Esophagus muscularis mucosa (tissue), 4 donors: ENCODE results near the gene MED29. TPM values are rescaled to one million over a fixed set of nuclear protein-coding genes. Genes with fewer than 3 reads are reported as not detected.
A peak's percentile ranks its signal among the peaks of the same experiment; 100 is the strongest.

Experiments used
- DNase-seq: peaks from one replicate; pipeline ENCODE4 v3.0.0-alpha.2; 2017; ENCODE audit errors: extremely low spot score
- H3K27ac ChIP-seq, 4 donors: fragments of 200-600 bp; sonication (generic); replicated peaks in 1 of 4; 1 replicate in 3 of 4; 2 replicates in 1 of 4; pipeline ENCODE4 v1.5.1; 2016 to 2019; ENCODE audit warnings: mild to moderate bottlenecking in 1 of 4
- H3K27me3 ChIP-seq, 4 donors: fragments of 200-600 bp; sonication (generic); one replicate each; pipeline versions ENCODE4 v1.5.1 to v1.6.0; 2016 to 2019
- H3K36me3 ChIP-seq, 4 donors: fragments of 200-600 bp; sonication (generic); one replicate each; pipeline ENCODE4 v1.5.1; 2016 to 2019
- H3K4me1 ChIP-seq, 4 donors: fragments of 200-600 bp; sonication (generic); one replicate each; pipeline ENCODE4 v1.5.1; 2016 to 2019
- H3K4me3 ChIP-seq, 4 donors: fragments of 200-600 bp; sonication (generic); 1 replicate in 2 of 4; 2 replicates in 2 of 4; pipeline ENCODE4 v1.5.1; 2016 to 2019; ENCODE audit warnings: mild to moderate bottlenecking in 4 of 4, moderate library complexity in 1 of 4
- H3K9me3 ChIP-seq, 4 donors: fragments of 200-600 bp; sonication (generic); 1 replicate in 3 of 4; 2 replicates in 1 of 4; pipeline ENCODE4 v1.5.1; 2016 to 2019
- CTCF ChIP-seq, 3 experiments: fragments of 200-600 bp in 2 of 3; fragments of 450-650 bp in 1 of 3; sonication (generic) in 2 of 3; IDR thresholded peaks; one replicate each; pipeline ENCODE4 v1.5.1; 2017 to 2019; ENCODE audit warnings: antibody characterized with exemption in 3 of 3, mild to moderate bottlenecking in 2 of 3, moderate library complexity in 1 of 3
- EP300 ChIP-seq: sonication (generic); formaldehyde crosslinking; IDR thresholded peaks from one replicate; pipeline ENCODE4 v1.6.1; 2017; ENCODE audit warnings: antibody characterized with exemption
- POLR2A ChIP-seq: fragments of 450-650 bp; IDR thresholded peaks from one replicate; pipeline ENCODE4 v1.6.1; 2017; ENCODE audit warnings: antibody characterized with exemption, moderate library complexity, mild to moderate bottlenecking, low read depth
- POLR2AphosphoS5 ChIP-seq, 2 donors: sonication (generic); formaldehyde crosslinking; IDR thresholded peaks; one replicate each; pipeline ENCODE4 v1.6.1; 2017; ENCODE audit warnings: antibody characterized with exemption in 2 of 2
- WGBS: methylation state at CpG from one replicate; pipeline ENCODE4 v1.1.5; 2018; 5-methylcytosine and 5-hydroxymethylcytosine counted together
- intact Hi-C: fragments of 100-400 bp; cut with DNase I; formaldehyde crosslinking; loops from one replicate; pipeline ENCODE4 v1.15.1; 2023
- total RNA-seq, 4 donors: library from RNA; depleted of rRNA; stranded (reverse); fragments of >200 nt; gene quantifications; one replicate each; pipeline versions ENCODE4 v1.1.0 to v1.2.1, GENCODE V29; 2016

MED29 gene
- total RNA-seq, 4 donors from 2014 or later, result 24.9 to 58.0 (median 38.3) TPM

GRCh38 chr19:39412867-39413271, 21.7 kb downstream of the MED29 start:
- Histone ChIP-seq H3K27me3 (no peaks in the 10 kb centered on the region), H3K27ac (peak overlapping the region; percentile 91 to 100 (median 99)), H3K4me3 (peak overlapping the region; percentile 63 to 93 (median 80)), H3K4me1 (peaks cover 33 to 65% (median 57%) of the 10 kb centered on the region in 4 donors), H3K9me3 (no peaks in the 10 kb centered on the region), H3K36me3 (peaks cover 17 to 40% (median 35%) of the 10 kb centered on the region in 4 donors)
- TF ChIP-seq EP300 (no peak), CTCF (IDR thresholded peaks at IDR 0.05) (peak in 1 of 3 experiments; percentile 28), POLR2AphosphoS5 (IDR thresholded peaks at IDR 0.05) (no peak)
- intact Hi-C loops, result loop anchor here (1.0 to 2.0 kb wide), 2 partner anchors 15 to 32 kb away; partner anchors contain the start of gene SUPT5H
- WGBS, result 0% methylated on average over 4 of the region's 24 CpGs
- DNase-seq, result no peak

- peaks cover 33 to 65% (median 57%) of the 10 kb centered on the region in 4 donors for H3K4me1 ChIP-seq
- H3K36me3 ChIP-seq, result peaks cover 12 to 40% (median 35%) of the 10 kb centered on the region in 4 donors
- DNase-seq, result no peak
- no peak for TF ChIP-seq EP300
- TF ChIP-seq POLR2A, result no peak
- no peak for TF ChIP-seq CTCF (IDR thresholded peaks at IDR 0.05)
- peak in 1 of 2 donors; percentile 13 for TF ChIP-seq POLR2AphosphoS5 (IDR thresholded peaks at IDR 0.05)
- H3K27ac ChIP-seq, result peak overlapping the region; percentile 91 to 100 (median 99)
- peak overlapping the region; percentile 63 to 93 (median 80) for H3K4me3 ChIP-seq
- WGBS, result 3% methylated on average over 32 of the region's 54 CpGs
- intact Hi-C loops, result loop anchor here (2.0 kb wide), 1 partner anchor 31 kb away; the partner anchor contains the start of gene SUPT5H
- H3K27me3 ChIP-seq, result no peaks in the 10 kb centered on the region
- no peaks in the 10 kb centered on the region for H3K9me3 ChIP-seq
Measured at GRCh38 chr19:39413272-39413910, 22.2 kb downstream of the MED29 start.

- Histone ChIP-seq H3K36me3 (peaks cover 13 to 40% (median 36%) of the 10 kb centered on the region in 4 donors), H3K27ac (peak overlapping the region; percentile 91 to 100 (median 99)), H3K9me3 (no peaks in the 10 kb centered on the region), H3K4me3 (peak overlapping the region; percentile 63 to 93 (median 80)), H3K4me1 (peaks cover 33 to 65% (median 57%) of the 10 kb centered on the region in 4 donors), H3K27me3 (no peaks in the 10 kb centered on the region)
- 32% methylated on average over 16 of the region's 18 CpGs for WGBS
- DNase-seq, result no peak
- intact Hi-C loops, result loop anchor here (2.0 kb wide), 1 partner anchor 31 kb away; the partner anchor contains the start of gene SUPT5H
- TF ChIP-seq POLR2AphosphoS5 (IDR thresholded peaks at IDR 0.05), result no peak
- TF ChIP-seq POLR2A, result no peak
- TF ChIP-seq EP300, result no peak
- TF ChIP-seq CTCF (IDR thresholded peaks at IDR 0.05), result no peak
Measured at GRCh38 chr19:39413911-39414608, 22.9 kb downstream of the MED29 start.

- Histone ChIP-seq H3K36me3 (peaks cover 18 to 49% (median 49%) of the 10 kb centered on the region in 4 donors), H3K4me1 (peaks cover 31 to 58% (median 53%) of the 10 kb centered on the region in 4 donors), H3K4me3 (peak overlapping the region; percentile 63 to 93 (median 80)), H3K27me3 (no peaks in the 10 kb centered on the region), H3K27ac (peak overlapping the region; percentile 91 to 100 (median 99)), H3K9me3 (no peaks in the 10 kb centered on the region)
- 50% methylated on average over 27 of the region's 35 CpGs for whole genome bisulfite sequencing
- DNase-seq, result no peak
- intact Hi-C loops, result no loop called here
- no peak for TF ChIP-seq EP300
- TF ChIP-seq CTCF (IDR thresholded peaks at IDR 0.05), result peak in 1 of 3 experiments; percentile 4
Measured at GRCh38 chr19:39415111-39416046, 24.2 kb downstream of the MED29 start.
